Limb (tissue), 2 donors: ENCODE results near the gene DLX2.

Source experiments
- DNase-seq, 2 donors: peaks; one replicate each; pipeline ENCODE4 v3.0.0-alpha.2; 2016; ENCODE audit errors: extremely low spot score in 2 of 2

DLX2 gene

DNA sequence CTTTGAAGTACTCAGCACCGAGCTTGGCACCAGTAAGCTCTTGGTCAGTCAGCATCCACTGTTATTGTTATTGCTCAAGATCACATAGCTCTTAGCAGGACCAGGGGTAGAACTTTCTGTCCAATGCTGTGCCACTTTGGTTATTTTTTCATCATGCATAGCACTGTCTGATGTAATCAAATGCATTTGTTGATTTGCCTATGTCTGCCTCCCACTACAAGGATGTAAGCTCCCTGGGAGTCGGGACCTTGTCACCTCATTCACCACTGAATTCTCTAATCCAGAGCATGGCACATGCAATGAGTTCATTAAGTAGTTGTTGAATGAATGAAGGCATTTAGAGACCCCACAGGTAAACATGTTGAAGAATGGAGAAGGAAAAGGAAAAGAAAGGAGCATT is 46.4 kb downstream of the DLX2 start:
- DNase-seq: no peak

DNA sequence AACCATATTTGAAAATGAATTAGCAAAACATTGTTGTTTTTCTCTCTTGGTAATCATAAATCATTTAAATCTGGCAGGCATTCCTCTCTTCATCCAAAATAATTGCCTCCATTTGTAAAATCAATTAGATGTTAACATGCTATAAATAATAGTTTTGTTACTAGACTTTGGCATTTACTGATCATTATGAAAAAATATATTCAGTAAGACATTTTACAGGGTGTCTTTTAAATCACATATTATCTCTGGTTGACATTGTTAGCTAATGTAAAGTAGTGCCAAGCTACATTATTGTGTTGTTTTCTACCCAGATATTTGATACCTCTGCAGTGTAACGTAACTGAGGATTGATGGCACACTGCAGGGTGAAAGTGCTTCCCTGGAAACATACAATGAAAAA is 49.2 kb downstream of the DLX2 start:
- no peak for DNase-seq

DNA sequence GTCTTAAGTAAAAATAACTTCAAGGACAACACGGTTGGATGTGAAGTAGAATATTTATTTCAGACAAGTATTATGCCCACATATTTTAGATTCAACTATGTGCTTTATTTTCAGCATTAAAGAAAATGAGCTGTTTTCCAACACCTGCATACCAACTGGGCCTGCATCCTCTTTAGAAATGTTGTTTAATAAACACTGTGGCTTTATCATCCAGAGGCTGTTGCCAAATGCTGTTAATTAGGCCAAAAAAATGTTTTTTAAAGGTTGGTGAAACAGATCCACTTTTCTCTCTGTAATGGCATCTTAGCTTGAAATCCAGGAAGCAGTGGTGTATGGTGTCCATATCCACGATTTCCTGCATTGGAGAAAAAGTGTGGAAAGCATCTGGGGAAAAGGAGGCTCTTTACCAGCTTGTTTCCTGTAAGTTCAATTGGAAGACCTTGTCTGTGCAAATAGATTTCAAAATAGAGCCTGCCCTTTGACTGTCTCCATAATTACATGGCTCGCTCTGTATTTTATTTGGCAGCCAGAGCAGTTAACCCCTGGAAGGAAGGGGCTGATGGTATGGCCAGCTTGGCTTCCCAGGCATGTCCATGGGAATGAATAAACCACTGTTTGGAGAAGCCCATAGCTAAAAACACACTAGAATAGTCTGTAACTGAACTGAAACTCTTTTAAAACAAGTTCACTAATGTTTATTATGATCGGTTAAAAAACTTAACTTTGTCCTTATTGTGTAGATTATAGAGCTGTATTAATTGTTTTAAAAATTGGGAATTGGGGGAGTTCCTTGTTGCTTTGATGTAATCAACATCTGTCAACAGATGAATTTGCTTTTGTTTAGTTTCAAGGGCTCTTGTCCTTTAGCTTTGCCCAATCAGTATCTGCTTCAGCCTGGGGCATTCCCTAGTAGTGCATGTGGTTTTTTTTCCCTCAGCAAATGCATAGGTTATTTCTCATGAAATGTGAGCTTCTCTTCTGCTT is 50.4 kb downstream of the DLX2 start:
- no peak for DNase-seq

DNA sequence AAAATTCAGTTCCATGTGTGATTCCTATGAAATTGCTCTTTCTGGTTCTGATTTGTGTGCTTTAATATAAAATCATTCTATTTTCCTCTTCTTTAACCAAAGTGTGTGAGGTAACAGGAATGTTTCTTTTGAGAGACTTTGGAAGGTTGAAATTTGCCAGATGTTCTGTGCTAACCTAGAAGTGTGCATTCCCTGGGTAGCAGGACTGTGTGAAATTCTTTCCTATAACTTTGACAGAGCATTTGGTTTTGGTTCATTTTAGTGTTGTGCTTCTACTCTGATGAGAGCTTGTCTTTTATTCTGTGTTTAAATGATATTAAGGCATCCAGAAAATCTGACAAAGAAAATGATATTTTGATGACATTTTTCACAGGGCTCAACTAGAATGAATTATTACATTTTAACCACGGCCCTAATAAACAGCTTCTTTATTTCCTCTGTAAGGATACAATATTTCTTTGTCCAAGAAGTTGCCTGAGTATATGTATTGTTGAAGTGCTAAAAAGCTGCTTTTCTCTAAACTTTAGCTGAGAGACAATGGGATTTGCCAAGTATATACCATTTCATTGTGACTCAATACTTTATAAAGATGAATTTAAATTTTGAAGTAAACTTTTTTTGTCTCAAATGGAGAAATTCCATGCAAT is 52.1 kb downstream of the DLX2 start:
- no peak for DNase-seq

DNA sequence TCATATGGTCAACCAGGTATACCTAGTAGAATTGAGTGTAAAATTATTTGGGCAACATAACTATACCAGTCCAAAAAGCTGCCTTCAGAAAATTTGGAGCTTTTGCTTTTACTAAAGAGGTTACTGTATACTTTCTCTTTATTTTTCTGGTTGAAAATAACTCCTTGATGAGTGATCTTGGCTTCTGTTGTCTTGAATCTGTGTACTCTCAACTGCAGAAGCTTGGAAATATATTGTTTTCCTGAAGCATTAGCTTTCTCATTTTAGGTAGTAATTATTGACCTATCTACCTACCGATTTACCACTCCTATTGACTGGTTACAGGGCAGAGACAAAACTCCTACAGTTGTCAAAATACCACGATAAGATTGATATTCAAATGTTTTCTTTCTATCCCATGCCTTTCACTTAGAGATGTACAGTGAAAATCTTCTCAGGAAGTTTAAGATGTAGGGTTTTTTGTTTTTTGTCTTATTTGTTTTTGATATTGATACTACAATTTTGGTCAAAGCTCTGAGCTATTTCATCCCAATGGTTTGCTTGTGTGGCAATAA is 53.1 kb downstream of the DLX2 start:
- no peak for DNase-seq
